ES-I3 (cell line): ENCODE results near the gene ADAM17.
"Not testable (repeated sequence)": the region's sequence is repeated elsewhere in the genome, so short reads cannot be mapped to it uniquely, and the experiment has no call there.

Source experiments
- H3K36me3 ChIP-seq: 2 replicates; pipeline ENCODE4 v1.6.1; 2013; ENCODE audit warnings: mild to moderate bottlenecking, low read length, control low read depth, moderate library complexity; ENCODE audit not compliant: insufficient read depth
- H3K4me1 ChIP-seq: 2 replicates; pipeline ENCODE4 v1.6.1; 2013; ENCODE audit warnings: mild to moderate bottlenecking, control low read depth, low read length; ENCODE audit not compliant: insufficient read depth
- H3K9ac ChIP-seq: 2 replicates; pipeline ENCODE4 v1.6.1; 2013; ENCODE audit warnings: low read depth, mild to moderate bottlenecking, low read length, moderate library complexity
- H3K9me3 ChIP-seq: 2 replicates; pipeline ENCODE4 v1.6.1; 2013; ENCODE audit warnings: mild to moderate bottlenecking, low read length, moderate library complexity; ENCODE audit not compliant: control insufficient read depth, insufficient read depth

Gene ADAM17

GRCh38 chr2:9550859-9551391 is 4.7 kb downstream of the ADAM17 start:
- not testable (repeated sequence) for H3K9ac ChIP-seq, H3K36me3 ChIP-seq, H3K9me3 ChIP-seq
- peaks cover 13% of the 10 kb centered on the region; the same call in 1 of the 2 replicates for H3K4me1 ChIP-seq

- peaks cover 13% of the 10 kb centered on the region; the same call in 1 of the 2 replicates for H3K4me1 ChIP-seq
These were observed 6.2 kb downstream of the ADAM17 start for GRCh38 chr2:9549420-9549819.

GRCh38 chr2:9548506-9548905 is 7.1 kb downstream of the ADAM17 start:
- Histone ChIP-seq H3K36me3 (no peaks in the 10 kb centered on the region), H3K4me1 (peaks cover 10% of the 10 kb centered on the region; the same call in 1 of the 2 replicates), H3K9me3 (no peaks in the 10 kb centered on the region), H3K9ac (no peak overlapping the region)

More at GRCh38 chr2:9549420-9549819, 6.2 kb downstream of the ADAM17 start:
- no peaks in the 10 kb centered on the region for H3K36me3 ChIP-seq
- no peaks in the 10 kb centered on the region for H3K9me3 ChIP-seq
- H3K9ac ChIP-seq, result no peak overlapping the region

GRCh38 chr2:9547262-9547991 is 8.2 kb downstream of the ADAM17 start:
- Histone ChIP-seq H3K4me1 (peaks cover 10% of the 10 kb centered on the region; the same call in 1 of the 2 replicates), H3K36me3 (no peaks in the 10 kb centered on the region), H3K9me3 (no peaks in the 10 kb centered on the region), H3K9ac (no peak overlapping the region)

GRCh38 chr2:9545502-9545901 is 10.1 kb downstream of the ADAM17 start:
- no peak overlapping the region for H3K9ac ChIP-seq
- no peaks in the 10 kb centered on the region for H3K9me3 ChIP-seq
- H3K4me1 ChIP-seq, result peaks cover 7% of the 10 kb centered on the region; the same call in 1 of the 2 replicates

GRCh38 chr2:9543557-9543956 is 12.1 kb downstream of the ADAM17 start:
- peaks cover 7% of the 10 kb centered on the region; the same call in 1 of the 2 replicates for H3K4me1 ChIP-seq
- no peak overlapping the region for H3K9ac ChIP-seq
- H3K36me3 ChIP-seq, result no peaks in the 10 kb centered on the region
- H3K9me3 ChIP-seq, result no peaks in the 10 kb centered on the region

More at GRCh38 chr2:9545502-9545901, 10.1 kb downstream of the ADAM17 start:
- H3K36me3 ChIP-seq, result no peaks in the 10 kb centered on the region

GRCh38 chr2:9539531-9539930 is 16.1 kb downstream of the ADAM17 start:
- Histone ChIP-seq H3K9ac (no peak overlapping the region), H3K4me1 (no peaks in the 10 kb centered on the region), H3K36me3 (no peaks in the 10 kb centered on the region), H3K9me3 (no peaks in the 10 kb centered on the region)

- H3K4me1 ChIP-seq, result no peaks in the 10 kb centered on the region
These were observed 17.6 kb downstream of the ADAM17 start for GRCh38 chr2:9538000-9538507.

GRCh38 chr2:9536504-9536903 is 19.1 kb downstream of the ADAM17 start:
- H3K9me3 ChIP-seq, result no peaks in the 10 kb centered on the region
- H3K36me3 ChIP-seq, result no peaks in the 10 kb centered on the region
- no peaks in the 10 kb centered on the region for H3K4me1 ChIP-seq
- H3K9ac ChIP-seq, result no peak overlapping the region

More at GRCh38 chr2:9538000-9538507, 17.6 kb downstream of the ADAM17 start:
- H3K9ac ChIP-seq, result no peak overlapping the region
- no peaks in the 10 kb centered on the region for H3K9me3 ChIP-seq
- H3K36me3 ChIP-seq, result no peaks in the 10 kb centered on the region

GRCh38 chr2:9535177-9535576 is 20.5 kb downstream of the ADAM17 start:
- Histone ChIP-seq H3K9ac (no peak overlapping the region), H3K9me3 (no peaks in the 10 kb centered on the region), H3K4me1 (no peaks in the 10 kb centered on the region), H3K36me3 (no peaks in the 10 kb centered on the region)

- no peaks in the 10 kb centered on the region for H3K9me3 ChIP-seq
- H3K9ac ChIP-seq, result no peak overlapping the region
- no peaks in the 10 kb centered on the region for H3K36me3 ChIP-seq
- H3K4me1 ChIP-seq, result no peaks in the 10 kb centered on the region
These were observed 22.0 kb downstream of the ADAM17 start for GRCh38 chr2:9533663-9534062.

GRCh38 chr2:9532421-9532820 is 23.2 kb downstream of the ADAM17 start:
- Histone ChIP-seq H3K9me3 (no peaks in the 10 kb centered on the region), H3K9ac (no peak overlapping the region), H3K36me3 (no peaks in the 10 kb centered on the region), H3K4me1 (no peaks in the 10 kb centered on the region)

- Histone ChIP-seq H3K36me3 (no peaks in the 10 kb centered on the region), H3K9ac (no peak overlapping the region), H3K9me3 (no peaks in the 10 kb centered on the region), H3K4me1 (no peaks in the 10 kb centered on the region)
These were observed 27.4 kb downstream of the ADAM17 start for GRCh38 chr2:9527995-9528787.

- H3K9me3 ChIP-seq, result no peaks in the 10 kb centered on the region
- no peaks in the 10 kb centered on the region for H3K4me1 ChIP-seq
- no peak overlapping the region for H3K9ac ChIP-seq
- no peaks in the 10 kb centered on the region; the same call in 1 of the 2 replicates for H3K36me3 ChIP-seq
These were observed 30.4 kb downstream of the ADAM17 start for GRCh38 chr2:9525266-9525665.
